ENCODE data around the gene ADAM22.

The ADAM22 gene

GRCh38 chr7:88200261-88200660 is 266.2 kb downstream of the ADAM22 start:
- Histone ChIP-seq H3K4me3 (ENCODE audit: low read length) (no peak overlapping the region), H3F3A (ENCODE audit: insufficient read depth, low read length) (no peaks in the 10 kb centered on the region), H3K36me3 (replicated peaks; ENCODE audit: insufficient read depth, low read length) (no peaks in the 10 kb centered on the region), H3K4me2 (ENCODE audit: low read depth, low read length) (no peak overlapping the region), H3K9ac (ENCODE audit: low read length) (no peak overlapping the region), H3K79me2 (ENCODE audit: low read length) (no peaks in the 10 kb centered on the region), H3K27ac (ENCODE audit: low read length) (no peak overlapping the region), H2AFZ (ENCODE audit: low read length) (no peak overlapping the region), H3K9me2 (replicated peaks; ENCODE audit: insufficient read depth, low read length) (no peaks in the 10 kb centered on the region), H4K20me1 (ENCODE audit: insufficient read depth, low read length) (no peaks in the 10 kb centered on the region), H3K4me1 (ENCODE audit: low read length) (peaks cover 15% of the 10 kb centered on the region), H3K9me3 (replicated peaks; ENCODE audit: insufficient read depth, low read length) (no peaks in the 10 kb centered on the region), H3K27me3 (replicated peaks; ENCODE audit: insufficient read depth, low read length) (no peaks in the 10 kb centered on the region)
- TF ChIP-seq EZH2phosphoT487 (IDR thresholded peaks at IDR 0.05; ENCODE audit: low read length) (no peak), EZH2 (optimal IDR thresholded peaks at IDR 0.05; ENCODE audit: low read depth, low read length) (no peak), CTCF (IDR thresholded peaks at IDR 0.05; ENCODE audit: low read length) (no peak)
- DNase-seq = no peak

- H3K4me2 ChIP-seq (ENCODE audit: low read depth, low read length) = no peak overlapping the region
- no peaks in the 10 kb centered on the region for H3F3A ChIP-seq (ENCODE audit: insufficient read depth, low read length)
- H2AFZ ChIP-seq (ENCODE audit: low read length) = no peak overlapping the region
- DNase-seq = no peak
- no peaks in the 10 kb centered on the region for H3K9me2 ChIP-seq (replicated peaks; ENCODE audit: insufficient read depth, low read length)
- no peak overlapping the region for H3K4me3 ChIP-seq (ENCODE audit: low read length)
- no peaks in the 10 kb centered on the region for H3K9me3 ChIP-seq (replicated peaks; ENCODE audit: insufficient read depth, low read length)
- TF ChIP-seq EZH2phosphoT487 (IDR thresholded peaks at IDR 0.05; ENCODE audit: low read length) (no peak), EZH2 (optimal IDR thresholded peaks at IDR 0.05; ENCODE audit: low read depth, low read length) (no peak), CTCF (IDR thresholded peaks at IDR 0.05; ENCODE audit: low read length) (no peak)
- H4K20me1 ChIP-seq (ENCODE audit: insufficient read depth, low read length) = no peaks in the 10 kb centered on the region
- no peak overlapping the region for H3K27ac ChIP-seq (ENCODE audit: low read length)
- H3K4me1 ChIP-seq (ENCODE audit: low read length) = peaks cover 18% of the 10 kb centered on the region
- no peak overlapping the region for H3K9ac ChIP-seq (ENCODE audit: low read length)
- no peaks in the 10 kb centered on the region for H3K79me2 ChIP-seq (ENCODE audit: low read length)
- H3K36me3 ChIP-seq (replicated peaks; ENCODE audit: insufficient read depth, low read length) = no peaks in the 10 kb centered on the region
- no peaks in the 10 kb centered on the region for H3K27me3 ChIP-seq (replicated peaks; ENCODE audit: insufficient read depth, low read length)
Observed at GRCh38 chr7:88200789-88201188, 266.7 kb downstream of the ADAM22 start.

GRCh38 chr7:88201305-88201704 is 267.3 kb downstream of the ADAM22 start:
- Histone ChIP-seq H4K20me1 (ENCODE audit: insufficient read depth, low read length) (no peaks in the 10 kb centered on the region), H2AFZ (ENCODE audit: low read length) (no peak overlapping the region), H3K9me3 (replicated peaks; ENCODE audit: insufficient read depth, low read length) (no peaks in the 10 kb centered on the region), H3K4me3 (ENCODE audit: low read length) (no peak overlapping the region), H3K9me2 (replicated peaks; ENCODE audit: insufficient read depth, low read length) (no peaks in the 10 kb centered on the region), H3K4me1 (ENCODE audit: low read length) (peaks cover 18% of the 10 kb centered on the region), H3K36me3 (replicated peaks; ENCODE audit: insufficient read depth, low read length) (no peaks in the 10 kb centered on the region), H3K27me3 (replicated peaks; ENCODE audit: insufficient read depth, low read length) (no peaks in the 10 kb centered on the region), H3K4me2 (ENCODE audit: low read depth, low read length) (no peak overlapping the region), H3F3A (ENCODE audit: insufficient read depth, low read length) (no peaks in the 10 kb centered on the region), H3K9ac (ENCODE audit: low read length) (no peak overlapping the region), H3K27ac (ENCODE audit: low read length) (no peak overlapping the region), H3K79me2 (ENCODE audit: low read length) (no peaks in the 10 kb centered on the region)
- no peak for TF ChIP-seq EZH2 (optimal IDR thresholded peaks at IDR 0.05; ENCODE audit: low read depth, low read length)
- TF ChIP-seq EZH2phosphoT487 (IDR thresholded peaks at IDR 0.05; ENCODE audit: low read length) = no peak
- no peak for TF ChIP-seq CTCF (IDR thresholded peaks at IDR 0.05; ENCODE audit: low read length)
- no peak for DNase-seq
